HuH-7.5 (cell line): ENCODE data around the gene PRDX2.
A peak's percentile ranks its signal among the peaks of the same experiment; 100 is the strongest.

Source experiments
- DNase-seq: peaks from one replicate; pipeline ENCODE4 v3.0.0; 2011; ENCODE audit warnings: low spot score

Gene PRDX2

GRCh38 chr19:12779162-12779993 is 22.2 kb downstream of the PRDX2 start:
- no peak for DNase-seq

GRCh38 chr19:12778905-12779161 is 22.8 kb downstream of the PRDX2 start:
- no peak for DNase-seq

DNA sequence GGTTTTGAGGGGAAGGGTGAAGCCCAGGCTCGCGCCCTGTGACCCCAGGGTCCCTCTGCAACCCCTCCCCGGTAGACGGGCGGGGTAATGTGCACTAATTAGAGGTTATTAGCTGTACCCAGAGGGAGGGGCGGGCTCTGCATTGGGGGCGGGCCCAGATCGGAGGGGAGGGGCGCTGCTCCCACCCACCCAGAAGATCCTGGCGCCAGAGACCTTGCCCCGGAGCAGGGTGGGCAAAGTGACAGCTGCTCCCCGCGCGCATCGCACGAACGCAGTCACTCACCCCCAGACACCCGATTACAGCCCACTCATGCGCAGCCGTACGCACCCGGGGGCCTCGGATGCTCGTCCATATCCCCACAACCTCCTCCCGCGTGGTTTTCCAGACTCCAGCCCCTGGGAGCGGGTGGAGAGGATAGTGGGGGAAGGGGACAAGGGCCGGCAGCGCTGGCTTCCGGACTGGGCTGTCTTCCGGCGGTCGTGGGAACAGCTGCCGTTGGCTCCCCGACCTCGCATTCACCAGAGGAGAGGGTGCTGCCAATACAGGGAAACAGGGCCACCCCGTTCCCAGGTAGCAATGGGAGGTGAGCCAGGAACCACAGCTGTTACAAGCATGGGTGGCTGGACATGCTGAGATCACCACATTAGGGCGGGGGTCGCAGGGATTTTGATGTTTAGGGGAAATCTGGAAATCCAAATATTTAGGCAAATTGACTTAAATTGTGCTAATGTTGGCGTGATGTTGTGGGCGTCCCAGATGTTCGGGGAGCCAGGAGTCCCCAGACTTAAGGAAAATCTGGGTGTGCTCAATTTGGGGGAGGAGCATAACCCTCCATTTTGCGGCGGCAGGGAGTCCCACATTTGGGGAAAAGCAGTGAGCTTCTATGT is 23.3 kb downstream of the PRDX2 start:
- peak; percentile 77 for DNase-seq

- DNase-seq = peak; percentile 91
Measured at GRCh38 chr19:12777217-12778016, 24.2 kb downstream of the PRDX2 start.

GRCh38 chr19:12774588-12775555 is 26.7 kb downstream of the PRDX2 start, which contains the start of gene HOOK2:
TSS of gene HOOK2 (minus strand) at chr19:12775552. CDS start at chr19:12775449, 103 bp downstream.
- DNase-seq = peak; percentile 65

DNA sequence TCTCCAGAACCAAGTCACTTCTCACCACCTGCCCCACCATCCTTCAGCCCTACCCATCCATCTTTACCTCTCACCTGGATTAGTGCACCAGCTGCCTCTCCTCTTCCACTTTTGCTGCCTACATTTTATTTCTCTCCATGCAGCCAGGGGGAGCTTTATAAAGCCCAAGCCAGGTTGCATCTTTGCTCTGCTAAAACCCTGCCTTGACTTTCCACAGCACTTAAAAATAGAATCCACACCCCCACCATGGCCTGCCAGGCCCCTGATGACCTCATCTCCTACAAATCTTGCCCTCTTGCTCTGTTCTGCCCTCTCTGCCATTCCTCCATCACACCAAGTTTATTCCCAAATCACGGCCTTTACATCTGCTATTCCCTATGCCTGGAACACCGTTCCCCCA is 28.0 kb downstream of the PRDX2 start:
- no peak for DNase-seq

DNA sequence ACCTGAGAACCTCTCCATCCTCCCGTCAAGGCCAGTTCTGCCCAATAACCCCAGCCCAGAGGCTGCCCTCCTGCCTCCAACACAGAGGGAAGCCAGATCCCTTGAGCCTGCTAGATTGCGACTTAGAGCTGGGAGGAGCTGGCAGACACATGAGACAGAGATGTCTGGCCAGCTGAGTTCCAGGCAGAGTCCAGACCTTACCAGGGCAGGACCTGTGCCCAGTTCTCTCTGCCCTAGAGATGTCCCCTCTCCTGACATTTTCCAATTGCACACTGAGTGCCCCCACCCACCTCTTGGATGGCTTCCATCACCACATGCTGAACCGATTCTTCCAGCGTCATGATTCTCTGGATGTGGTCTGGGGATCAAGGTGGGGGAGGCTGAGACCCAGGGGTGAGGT is 29.3 kb downstream of the PRDX2 start:
- no peak for DNase-seq

- DNase-seq = no peak
Measured at GRCh38 chr19:12770922-12771321, 30.7 kb downstream of the PRDX2 start.

GRCh38 chr19:12769689-12770088 is 31.9 kb downstream of the PRDX2 start:
- no peak for DNase-seq

DNA sequence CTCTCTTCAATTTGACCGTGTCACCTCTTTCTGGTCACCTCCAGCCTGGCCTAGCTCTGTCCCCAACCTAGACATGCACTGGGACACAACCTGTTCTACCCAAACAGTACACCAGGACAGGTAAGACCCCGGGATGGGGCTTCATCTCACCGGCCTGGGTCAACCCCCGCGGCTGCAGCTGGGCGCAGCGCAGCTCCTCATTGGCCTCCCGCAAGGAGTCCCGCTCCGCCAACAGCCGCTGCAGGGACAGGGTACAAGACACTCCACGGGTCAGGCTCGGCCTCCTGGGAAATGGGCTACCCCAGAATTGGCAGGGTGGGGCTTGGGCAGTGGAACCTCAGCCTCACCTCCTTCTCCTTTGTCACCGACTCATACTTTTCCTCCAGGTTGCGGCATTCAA is 33.9 kb downstream of the PRDX2 start:
- DNase-seq = no peak

DNA sequence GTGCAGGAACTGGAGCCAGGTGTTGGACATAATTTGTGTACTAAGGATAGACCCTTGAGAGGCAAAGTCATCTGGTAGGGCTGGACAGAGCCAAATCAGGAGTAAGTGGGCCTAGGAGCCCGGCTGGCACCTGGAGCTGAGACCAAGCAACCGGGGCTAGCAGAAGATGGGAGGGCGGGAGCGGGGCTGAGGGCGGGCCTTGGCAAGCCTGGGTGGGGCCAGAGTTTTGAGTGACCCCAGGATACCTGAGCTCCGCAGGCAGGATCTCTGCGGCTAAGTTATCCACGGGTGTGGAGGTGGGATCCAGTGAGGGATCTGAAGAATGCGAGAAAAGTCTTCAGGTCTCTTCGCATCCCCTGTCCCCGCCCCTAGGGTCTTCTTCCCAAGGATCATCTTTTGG is 34.5 kb downstream of the PRDX2 start:
- no peak for DNase-seq

DNA sequence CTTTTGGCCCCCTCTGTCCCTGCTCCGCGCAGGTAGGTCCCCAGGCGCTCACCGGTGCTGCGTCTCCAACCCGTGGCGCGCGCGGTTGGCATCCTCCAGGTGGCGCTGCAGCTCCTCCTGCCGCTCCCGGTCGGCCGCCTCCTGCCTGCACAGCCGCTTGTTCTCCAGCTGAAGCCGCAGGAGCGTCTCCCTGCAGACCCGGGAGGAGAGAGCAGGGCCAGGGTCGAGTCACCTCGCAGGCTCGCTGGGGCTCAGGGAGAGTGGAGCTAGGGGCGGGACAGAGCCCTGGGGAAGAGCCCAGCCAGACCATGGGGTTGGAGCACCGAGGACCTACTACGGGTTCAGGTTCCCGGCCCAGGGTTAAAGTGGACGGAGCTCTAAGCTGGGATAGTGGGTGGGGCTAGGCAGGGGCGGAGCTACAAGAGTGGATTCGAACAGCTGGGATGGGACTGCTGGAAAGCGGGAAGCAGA is 35.5 kb downstream of the PRDX2 start:
- peak; percentile 97 for DNase-seq

- no peak for DNase-seq
Measured at GRCh38 chr19:12764698-12765097, 36.9 kb downstream of the PRDX2 start.

GRCh38 chr19:12763100-12763499 is 38.5 kb downstream of the PRDX2 start:
- no peak for DNase-seq

DNA sequence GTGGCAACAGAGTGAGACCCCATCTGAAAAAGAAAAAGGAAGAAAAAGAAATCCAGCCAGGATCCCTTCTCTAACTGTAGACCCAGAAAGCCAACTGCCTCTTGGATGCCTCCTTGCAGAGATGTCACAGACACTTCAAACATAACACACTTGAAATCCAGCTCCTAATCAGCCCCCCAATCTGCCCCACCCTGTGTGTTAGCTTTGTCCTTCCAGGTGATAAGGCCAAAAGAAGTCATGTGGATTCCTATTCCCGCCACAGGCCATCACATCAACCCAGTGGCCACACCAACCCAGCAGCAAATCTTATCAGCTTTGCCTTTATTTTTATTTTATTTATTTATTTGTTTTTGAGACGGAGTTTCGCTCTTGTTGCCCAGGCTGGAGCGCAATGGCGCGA is 41.9 kb downstream of the PRDX2 start:
- DNase-seq = no peak

GRCh38 chr19:12757544-12758274 is 43.9 kb downstream of the PRDX2 start:
- DNase-seq = peak; percentile 91

GRCh38 chr19:12756150-12756883 is 45.3 kb downstream of the PRDX2 start:
- no peak for DNase-seq

DNA sequence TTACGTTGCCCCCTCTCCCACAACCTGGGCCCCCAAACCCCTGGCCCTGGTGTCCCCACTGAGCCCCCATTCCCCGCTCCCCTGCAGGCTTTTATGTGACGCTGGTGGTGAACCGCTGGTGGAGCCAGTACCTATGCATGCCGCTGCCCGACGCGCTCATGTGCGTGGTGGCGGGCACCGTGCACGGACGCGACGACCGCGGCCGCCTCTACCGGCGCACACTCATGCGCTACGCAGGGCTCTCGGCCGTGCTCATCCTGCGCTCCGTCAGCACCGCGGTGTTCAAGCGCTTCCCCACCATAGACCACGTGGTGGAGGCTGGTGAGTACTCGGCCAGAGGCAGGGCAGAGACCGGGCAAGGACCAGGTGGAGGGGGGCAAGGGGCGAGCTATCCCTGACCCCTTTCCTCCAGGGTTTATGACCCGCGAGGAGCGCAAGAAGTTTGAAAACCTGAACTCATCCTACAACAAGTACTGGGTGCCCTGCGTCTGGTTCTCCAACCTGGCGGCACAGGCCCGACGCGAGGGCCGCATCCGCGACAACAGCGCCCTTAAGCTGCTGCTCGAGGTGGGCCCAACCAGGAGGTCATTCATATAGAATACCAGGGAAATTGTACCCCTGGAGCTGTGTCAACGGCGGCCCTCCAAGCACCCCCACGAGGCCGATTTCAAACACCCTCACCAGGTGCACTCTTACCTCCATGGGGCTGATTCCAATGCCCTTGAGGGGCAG is 47.0 kb downstream of the PRDX2 start:
- no peak for DNase-seq
